ENCODE results near the gene HBM. TPM values are rescaled to one million over a fixed set of nuclear protein-coding genes. Genes with fewer than 3 reads are reported as not detected.

Gene HBM
- polyA plus RNA-seq, 1 donor (not counting 4 experiments of a cell fraction or from before 2014, with no cell fraction given), result not detected

- FAIRE-seq (no peak), DNase-seq (ENCODE audit: low read depth, low spot score) (no peak)
- H3K9ac ChIP-seq (ENCODE audit: control insufficient read depth, extremely low read depth, insufficient read depth, low read length), result no peak overlapping the region
- H3K9me1 ChIP-seq (ENCODE audit: control insufficient read depth, extremely low read depth, insufficient read depth, low read length), result peaks cover 5% of the 10 kb centered on the region
- no peak overlapping the region for H2AFZ ChIP-seq (ENCODE audit: control insufficient read depth, low read length)
- no peak overlapping the region for H3K4me2 ChIP-seq (ENCODE audit: control insufficient read depth, extremely low read depth, insufficient read depth, low read depth, low read length)
- TF ChIP-seq EZH2 (IDR thresholded peaks at IDR 0.05; ENCODE audit: low read length) (no peak), CTCF (optimal IDR thresholded peaks at IDR 0.05 in 1 of 3, IDR thresholded peaks at IDR 0.05 in 1 of 3, conservative IDR thresholded peaks at IDR 0.05 in 1 of 3; ENCODE audit: extremely low read depth in 1 of 3, insufficient read depth in 2 of 3, low read length in 3 of 3) (peak; percentile 77 to 82 (median 78))
- H4K20me1 ChIP-seq (ENCODE audit: control insufficient read depth, extremely low read depth, insufficient read depth, low read length), result peaks cover 2% of the 10 kb centered on the region
- dilution Hi-C loops (cut with MboI; ENCODE audit: extremely low pct_ligation_motif_present, low sequenced_read_pairs), result no loop called here
- peaks cover 12% of the 10 kb centered on the region for H3K4me1 ChIP-seq (ENCODE audit: control insufficient read depth, extremely low read depth, insufficient read depth, low read length)
- H3K27ac ChIP-seq (ENCODE audit: control insufficient read depth, insufficient read depth, low read length), result no peak overlapping the region
- H3K79me2 ChIP-seq (ENCODE audit: control insufficient read depth, insufficient read depth, low read length), result no peaks in the 10 kb centered on the region
- H3K4me3 ChIP-seq (ENCODE audit: control insufficient read depth in 2 of 3, extremely low read depth in 1 of 3, insufficient read depth in 2 of 3, low read depth in 1 of 3, low read length in 3 of 3), result no peak overlapping the region
- H3K36me3 ChIP-seq (ENCODE audit: control insufficient read depth in 2 of 2, extremely low read depth in 1 of 2, insufficient read depth in 2 of 2, low read length in 2 of 2), result peaks cover 6 to 20% of the 10 kb centered on the region in 2 experiments
- no peaks in the 10 kb centered on the region for H3K27me3 ChIP-seq (ENCODE audit: control insufficient read depth, extremely low read depth, insufficient read depth, low read length)
- no peaks in the 10 kb centered on the region for H3K9me3 ChIP-seq (ENCODE audit: control insufficient read depth, low read depth, low read length)
Measured at GRCh38 chr16:117379-118365, 48.1 kb upstream of the HBM start.

GRCh38 chr16:118857-119256, 46.9 kb upstream of the HBM start:
- Histone ChIP-seq H3K27ac (ENCODE audit: control insufficient read depth, insufficient read depth, low read length) (no peak overlapping the region), H3K9me3 (ENCODE audit: control insufficient read depth, low read depth, low read length) (no peaks in the 10 kb centered on the region), H3K36me3 (ENCODE audit: control insufficient read depth in 2 of 2, extremely low read depth in 1 of 2, insufficient read depth in 2 of 2, low read length in 2 of 2) (peaks cover 9 to 14% of the 10 kb centered on the region in 2 experiments), H3K27me3 (ENCODE audit: control insufficient read depth, extremely low read depth, insufficient read depth, low read length) (no peaks in the 10 kb centered on the region), H3K4me1 (ENCODE audit: control insufficient read depth, extremely low read depth, insufficient read depth, low read length) (peaks cover 3% of the 10 kb centered on the region), H2AFZ (ENCODE audit: control insufficient read depth, low read length) (no peak overlapping the region), H3K79me2 (ENCODE audit: control insufficient read depth, insufficient read depth, low read length) (no peaks in the 10 kb centered on the region), H3K9ac (ENCODE audit: control insufficient read depth, extremely low read depth, insufficient read depth, low read length) (no peak overlapping the region), H3K4me3 (ENCODE audit: control insufficient read depth in 2 of 3, extremely low read depth in 1 of 3, insufficient read depth in 2 of 3, low read depth in 1 of 3, low read length in 3 of 3) (no peak overlapping the region), H3K4me2 (ENCODE audit: control insufficient read depth, extremely low read depth, insufficient read depth, low read depth, low read length) (no peak overlapping the region), H3K9me1 (ENCODE audit: control insufficient read depth, extremely low read depth, insufficient read depth, low read length) (peaks cover 2% of the 10 kb centered on the region), H4K20me1 (ENCODE audit: control insufficient read depth, extremely low read depth, insufficient read depth, low read length) (peaks cover 2% of the 10 kb centered on the region)
- DNase-seq (ENCODE audit: low read depth, low spot score) (no peak), FAIRE-seq (no peak)
- dilution Hi-C loops (cut with MboI; ENCODE audit: extremely low pct_ligation_motif_present, low sequenced_read_pairs), result no loop called here
- TF ChIP-seq EZH2 (IDR thresholded peaks at IDR 0.05; ENCODE audit: low read length) (no peak), CTCF (optimal IDR thresholded peaks at IDR 0.05 in 1 of 3, IDR thresholded peaks at IDR 0.05 in 1 of 3, conservative IDR thresholded peaks at IDR 0.05 in 1 of 3; ENCODE audit: extremely low read depth in 1 of 3, insufficient read depth in 2 of 3, low read length in 3 of 3) (no peak)

Measured in keratinocyte (primary cell).